Measurements from ENCODE around the gene EXOC4.

The EXOC4 gene

DNA sequence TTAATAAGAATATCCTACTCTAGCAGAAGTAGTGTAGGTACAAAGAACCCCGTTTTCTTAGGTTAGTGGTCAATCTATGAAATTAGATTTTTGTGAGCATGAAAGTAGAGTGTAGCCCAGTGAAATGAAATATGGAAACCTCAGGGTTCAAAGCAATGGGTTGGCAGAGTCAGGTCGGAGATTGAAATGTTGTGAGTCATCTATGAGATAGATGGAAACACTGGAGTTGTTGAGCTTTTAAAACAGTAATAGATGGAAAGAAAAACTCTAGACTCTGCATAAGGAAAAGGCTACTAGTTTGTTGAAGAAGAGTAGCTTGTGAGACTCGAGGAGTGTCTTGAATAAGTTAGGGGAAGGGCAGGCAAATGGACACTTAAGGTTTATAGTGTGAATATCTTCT lies 251.9 kb downstream of the EXOC4 start:
- no peak for DNase-seq

DNA sequence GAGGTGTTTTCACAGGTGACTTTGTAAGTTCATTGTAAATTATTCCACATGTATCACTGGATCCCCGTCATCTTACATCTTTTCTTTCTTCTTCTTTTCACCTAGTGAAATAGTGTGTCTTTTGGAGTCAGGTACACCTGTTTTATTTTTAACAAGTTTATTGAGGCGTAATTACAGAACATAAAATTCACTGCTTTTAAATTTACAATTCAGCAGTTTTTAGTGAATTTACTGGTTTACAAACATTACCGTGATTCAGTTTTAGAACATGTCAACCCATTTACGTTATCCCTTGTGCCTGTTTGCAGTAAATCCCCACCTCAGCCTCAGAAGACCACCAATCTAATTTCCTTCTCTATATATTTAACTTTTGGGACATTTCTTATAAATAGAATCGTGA lies 256.9 kb downstream of the EXOC4 start:
- DNase-seq: no peak

DNA sequence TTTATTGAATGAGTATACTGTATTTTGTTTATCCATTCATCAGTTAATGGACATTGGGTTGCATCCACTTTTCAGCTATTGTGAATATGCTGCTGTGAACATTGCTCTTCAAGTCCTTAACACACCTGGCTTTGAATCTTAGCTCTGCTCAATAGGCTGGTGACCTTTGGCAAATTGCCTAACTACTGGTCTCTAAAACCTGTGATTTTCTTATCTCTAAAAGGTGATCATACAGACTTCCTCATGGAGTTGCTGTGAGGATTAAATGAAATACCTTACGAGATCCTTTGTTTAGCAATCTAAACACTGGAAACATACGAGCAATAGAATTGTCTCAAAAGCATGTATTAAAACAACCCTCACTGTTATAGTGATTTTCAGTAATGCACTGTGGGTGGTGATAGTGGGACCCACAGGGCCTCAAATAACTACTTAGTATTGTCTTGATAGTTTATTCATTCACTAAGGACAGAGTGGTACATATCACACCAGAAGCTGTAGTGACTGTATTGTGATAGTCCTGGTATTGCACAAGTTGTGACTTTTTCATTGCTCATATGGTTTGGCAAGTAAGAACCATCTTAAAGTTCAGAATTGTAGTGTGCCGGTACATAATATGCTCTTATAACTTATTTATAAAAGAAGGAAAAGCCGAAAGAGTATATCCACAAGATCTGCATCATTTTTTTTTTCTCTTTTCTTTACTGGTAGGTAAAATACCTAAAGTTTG lies 257.6 kb downstream of the EXOC4 start:
- DNase-seq: no peak

DNA sequence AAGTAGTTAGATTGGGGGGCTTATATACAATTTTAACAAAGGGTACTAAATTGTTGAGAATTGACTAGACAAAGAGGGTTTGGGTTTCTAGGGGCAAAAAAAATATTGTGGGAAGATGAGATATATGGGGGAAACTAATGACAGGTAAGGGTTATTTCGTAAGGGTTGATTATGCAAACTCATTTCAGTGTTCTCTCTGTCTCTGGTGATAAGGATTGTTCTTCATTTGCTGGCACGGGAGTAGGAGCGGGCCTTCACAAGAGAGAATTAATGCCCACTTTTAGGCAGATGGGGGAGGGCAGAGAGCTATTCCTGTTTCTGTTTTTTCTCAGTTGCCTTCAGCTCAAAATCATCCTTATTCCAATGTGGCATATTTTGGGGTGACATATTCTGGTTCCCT lies 258.4 kb downstream of the EXOC4 start:
- no peak for DNase-seq

DNA sequence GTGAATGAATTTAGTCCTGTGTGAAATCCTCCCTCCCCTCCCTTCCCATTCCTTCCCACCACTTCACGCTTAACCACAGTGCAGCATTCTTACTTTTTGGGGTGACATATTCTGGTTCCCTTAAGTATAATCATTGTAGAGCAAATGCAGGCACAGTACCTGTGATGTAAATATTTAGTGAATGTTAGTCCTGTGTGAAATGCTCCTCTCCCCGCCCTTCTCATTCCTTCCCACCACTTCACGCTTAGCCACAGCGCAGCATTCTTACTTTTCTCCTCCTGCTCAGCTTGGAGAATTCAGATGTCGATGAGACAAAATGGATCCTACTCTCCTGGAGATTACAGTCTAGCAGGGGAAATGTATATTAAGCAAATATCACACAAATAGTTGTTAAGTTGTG lies 258.8 kb downstream of the EXOC4 start:
- no peak for DNase-seq

DNA sequence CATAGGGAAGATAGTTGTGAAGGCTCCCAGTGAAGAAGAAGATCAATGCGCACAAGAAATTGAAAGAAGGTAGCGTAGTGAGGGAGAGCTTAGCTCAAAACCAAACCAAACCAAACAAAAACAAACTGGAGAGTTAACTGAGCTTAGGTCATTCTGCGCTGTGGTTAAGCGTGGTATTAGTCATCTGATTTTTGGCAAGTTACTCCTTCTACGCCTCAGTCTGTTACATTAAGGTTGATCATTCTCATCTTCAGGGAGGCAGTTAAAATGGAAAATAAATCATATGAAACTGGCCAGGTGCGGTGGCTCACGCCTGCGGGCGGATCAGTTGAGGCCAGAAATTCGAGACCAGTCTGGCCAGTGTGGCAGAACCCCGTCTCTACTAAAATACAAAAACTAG lies 259.7 kb downstream of the EXOC4 start:
- no peak for DNase-seq

DNA sequence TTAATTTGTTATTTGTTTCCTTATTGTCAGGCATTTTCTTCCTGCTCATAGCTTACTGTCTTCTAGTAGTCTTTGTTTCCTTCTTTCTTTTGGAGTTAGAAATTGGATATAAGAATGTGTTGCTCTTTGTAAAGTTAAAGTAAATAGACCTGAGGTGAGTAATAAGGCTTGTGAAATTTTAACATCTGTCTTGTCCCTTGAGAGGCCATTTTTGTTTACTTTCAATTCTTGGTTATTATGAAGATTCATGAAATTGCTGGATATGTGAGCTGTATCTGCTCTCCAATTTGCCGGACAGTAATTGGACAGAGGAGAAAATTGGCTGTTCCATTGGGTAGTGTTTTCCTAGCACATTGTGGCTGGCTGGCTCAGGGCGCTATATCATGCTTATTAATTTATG lies 260.7 kb downstream of the EXOC4 start:
- no peak for DNase-seq

DNA sequence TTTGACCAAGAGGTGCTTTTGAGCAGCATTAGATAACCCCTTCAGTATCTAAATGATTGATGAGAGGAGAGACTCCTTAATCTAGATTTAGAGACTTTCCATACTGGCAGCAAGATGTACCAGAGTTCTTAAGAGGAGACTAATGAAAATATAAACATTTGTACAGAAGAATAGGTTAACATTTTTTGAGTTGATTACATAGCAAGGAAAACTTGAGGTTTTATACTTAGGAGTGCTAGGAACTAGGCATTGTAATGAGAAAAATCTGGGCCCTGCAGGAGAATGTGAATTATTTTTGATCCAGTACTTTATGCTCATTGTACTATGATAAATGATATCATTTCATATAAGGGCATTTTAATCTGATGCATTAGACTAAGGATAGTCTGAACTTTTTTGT lies 261.7 kb downstream of the EXOC4 start:
- no peak for DNase-seq

DNA sequence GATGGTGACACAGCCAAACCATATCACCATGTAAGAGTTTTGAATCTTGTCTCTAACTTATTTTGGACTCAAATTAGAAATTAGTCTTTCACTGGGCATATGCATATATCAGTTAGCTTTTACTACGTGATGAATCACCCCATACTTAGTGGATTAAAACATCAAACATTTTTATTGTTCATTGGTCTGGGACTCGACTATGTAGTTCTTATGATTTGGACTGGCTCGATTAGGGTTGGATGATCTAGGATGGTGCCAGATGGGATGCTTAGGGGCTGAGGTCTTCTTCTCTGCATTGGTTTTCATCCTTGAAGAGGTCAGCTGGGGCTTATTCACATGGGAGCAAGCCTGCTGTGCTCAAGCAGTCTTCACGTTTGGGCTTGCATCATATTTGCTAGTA lies 264.9 kb downstream of the EXOC4 start:
- no peak for DNase-seq

DNA sequence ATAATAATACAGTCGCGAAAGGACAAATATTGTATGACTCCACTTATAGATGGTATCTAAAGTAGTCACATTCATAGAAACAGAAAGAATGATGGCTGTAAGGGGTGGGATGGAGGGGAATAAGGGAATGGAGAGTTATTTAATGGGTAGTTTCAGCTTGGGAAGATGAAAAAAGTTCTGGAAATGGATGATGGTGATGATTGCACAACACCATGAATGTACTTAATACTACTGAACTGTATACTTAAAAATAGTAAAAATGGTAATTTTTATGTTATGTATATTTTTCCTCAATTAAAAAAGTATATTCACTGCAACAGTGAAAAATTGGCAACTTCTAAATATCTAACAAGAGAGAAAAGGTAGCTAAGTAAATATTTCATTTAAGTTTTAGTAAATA lies 265.8 kb downstream of the EXOC4 start:
- no peak for DNase-seq

DNA sequence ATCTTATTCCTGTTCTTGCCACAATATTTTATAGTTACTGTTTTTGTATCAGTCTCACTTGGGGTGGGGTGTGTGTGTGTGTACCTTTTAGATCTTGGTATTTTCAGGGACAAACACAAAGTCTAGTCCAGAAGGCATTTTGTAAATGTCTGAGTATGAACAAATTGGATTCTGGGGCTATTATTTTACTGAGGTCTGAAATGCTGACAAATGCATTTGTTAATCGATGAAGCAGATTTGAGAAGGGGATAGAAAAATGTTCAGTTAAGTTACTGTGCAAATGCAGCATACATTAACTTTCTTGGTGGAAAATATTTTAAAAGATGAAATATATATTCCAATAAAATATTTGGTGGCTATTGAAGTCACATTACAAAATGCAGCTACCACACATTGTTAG lies 267.4 kb downstream of the EXOC4 start:
- DNase-seq: no peak

DNA sequence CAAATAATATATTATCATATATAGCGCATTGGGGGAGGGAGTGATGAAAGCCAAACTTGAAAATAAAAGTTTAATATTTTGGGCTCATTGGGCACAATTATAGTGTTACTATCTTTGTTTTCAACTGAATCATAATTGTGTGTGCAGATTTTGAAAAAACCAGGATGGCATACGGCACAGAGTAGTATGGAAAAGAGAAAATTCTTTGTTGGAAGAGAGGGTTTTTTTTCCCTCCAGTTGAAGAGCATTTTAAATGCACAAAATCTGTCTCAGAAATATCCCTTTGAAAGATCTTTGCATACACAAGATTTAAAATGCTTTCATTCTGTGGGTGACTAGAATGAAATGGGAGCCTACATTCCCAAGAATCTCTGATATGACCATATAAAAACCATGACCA lies 269.6 kb downstream of the EXOC4 start:
- no peak for DNase-seq

DNA sequence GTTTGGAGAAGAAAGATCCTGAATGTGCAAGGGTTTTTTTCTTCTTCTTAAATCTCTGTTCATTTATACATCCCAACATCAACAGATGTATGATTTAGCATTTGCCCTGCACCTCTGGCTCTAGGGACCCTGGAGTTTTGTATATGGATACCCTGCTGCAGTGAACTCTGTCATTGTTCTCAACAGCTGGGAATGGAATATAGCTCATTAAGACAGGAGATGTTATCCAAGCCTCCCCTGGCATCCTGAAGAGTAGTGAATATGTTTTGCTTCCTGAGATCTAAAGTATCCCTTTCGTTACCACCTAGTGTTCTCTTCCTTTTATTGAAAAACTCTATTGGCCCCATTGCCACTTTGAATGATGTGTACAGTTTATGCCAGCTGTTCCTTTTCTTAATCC lies 275.9 kb downstream of the EXOC4 start:
- no peak for DNase-seq

DNA sequence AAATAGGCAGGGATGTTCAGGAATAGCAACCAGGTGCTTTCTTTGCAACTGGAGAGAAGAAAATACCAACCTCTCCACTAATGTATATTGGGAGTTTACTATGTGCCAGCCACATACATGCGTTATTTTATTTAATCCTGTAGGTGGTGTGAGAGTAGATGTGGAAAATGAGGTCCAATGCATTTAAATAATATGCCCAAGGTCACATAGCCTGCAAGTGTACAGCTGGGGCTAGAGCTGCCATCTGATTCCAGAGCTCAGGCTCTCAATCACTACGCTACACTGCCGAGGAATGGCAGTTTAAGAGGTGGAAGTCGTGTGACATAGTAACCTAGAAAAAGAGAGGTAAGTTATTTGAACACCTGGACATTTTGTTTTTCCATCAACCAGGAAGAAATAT lies 277.0 kb downstream of the EXOC4 start:
- DNase-seq: no peak

DNA sequence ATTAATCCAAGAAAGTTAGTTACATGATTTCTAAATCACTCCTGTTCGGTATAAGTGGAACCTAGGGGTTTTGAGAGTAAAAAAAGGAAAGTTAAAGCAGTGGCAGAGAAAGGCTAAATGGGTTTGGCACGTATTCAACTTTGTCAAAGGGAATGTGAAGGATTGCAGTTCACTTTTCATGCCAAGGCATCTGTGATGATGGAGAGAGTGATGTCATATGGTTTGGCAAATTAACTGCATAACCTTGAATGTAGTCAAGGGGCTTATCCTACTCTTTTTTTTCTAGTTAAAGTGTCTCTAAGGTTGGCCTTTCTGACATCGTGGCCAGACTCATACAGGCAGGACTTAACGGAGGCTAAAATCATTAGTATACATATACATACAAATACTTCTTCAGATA lies 277.8 kb downstream of the EXOC4 start:
- no peak for DNase-seq

DNA sequence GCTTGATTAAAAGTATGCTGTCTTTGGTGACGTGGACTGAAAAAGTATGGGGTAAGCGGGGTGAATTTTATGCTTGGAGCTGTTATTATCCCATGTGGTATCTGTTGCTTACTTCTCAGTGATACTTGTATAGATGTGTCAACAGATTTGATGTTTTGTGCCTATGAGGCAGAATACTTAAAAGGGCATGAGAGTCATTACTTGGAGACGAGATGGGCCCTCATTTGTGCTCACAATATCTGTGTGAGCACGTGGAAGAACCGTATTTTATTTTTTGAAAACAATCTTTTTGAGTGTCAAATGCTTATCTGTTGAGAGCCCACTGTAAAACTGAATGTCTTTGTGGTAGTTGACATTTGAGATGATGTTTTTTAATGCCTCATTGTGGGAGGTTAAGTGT lies 281.9 kb downstream of the EXOC4 start:
- no peak for DNase-seq

DNA sequence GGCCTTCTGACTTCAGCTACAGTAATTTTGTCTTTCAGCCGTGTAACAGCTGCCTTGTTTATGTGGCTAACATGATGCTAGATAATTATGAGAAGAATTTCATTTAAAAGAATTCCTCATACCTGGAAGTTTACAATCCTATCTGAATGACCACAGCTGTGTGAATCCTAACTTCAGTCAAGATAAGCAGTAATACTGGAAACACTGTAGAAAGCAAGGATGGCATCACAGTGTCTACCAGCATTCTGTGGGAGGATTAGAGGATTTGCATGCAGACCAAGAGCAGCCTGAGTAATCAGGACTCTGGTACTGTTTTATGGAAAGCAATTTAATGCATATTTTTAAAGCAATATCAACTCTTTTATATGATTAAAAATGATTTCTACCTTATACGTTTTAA lies 282.4 kb downstream of the EXOC4 start:
- no peak for DNase-seq

DNA sequence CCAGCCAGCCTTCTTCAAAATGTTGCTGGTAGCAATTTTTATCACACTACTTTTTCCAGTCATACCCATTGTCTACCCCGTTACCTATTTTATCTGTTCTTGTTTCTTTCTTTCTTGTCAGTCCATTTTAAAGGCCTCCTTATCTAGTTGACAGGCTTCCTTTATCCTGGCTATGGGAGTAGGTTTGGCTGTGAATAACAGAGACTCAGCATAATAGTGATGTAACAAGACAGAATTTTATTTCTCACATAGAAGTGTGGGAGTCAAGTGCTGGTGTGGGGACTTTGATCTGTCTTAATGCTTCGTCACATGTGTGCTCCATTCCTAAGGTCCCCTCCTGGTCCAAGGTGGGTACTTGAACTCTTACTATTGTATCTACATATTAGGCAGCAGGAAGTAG lies 283.6 kb downstream of the EXOC4 start:
- DNase-seq: no peak

DNA sequence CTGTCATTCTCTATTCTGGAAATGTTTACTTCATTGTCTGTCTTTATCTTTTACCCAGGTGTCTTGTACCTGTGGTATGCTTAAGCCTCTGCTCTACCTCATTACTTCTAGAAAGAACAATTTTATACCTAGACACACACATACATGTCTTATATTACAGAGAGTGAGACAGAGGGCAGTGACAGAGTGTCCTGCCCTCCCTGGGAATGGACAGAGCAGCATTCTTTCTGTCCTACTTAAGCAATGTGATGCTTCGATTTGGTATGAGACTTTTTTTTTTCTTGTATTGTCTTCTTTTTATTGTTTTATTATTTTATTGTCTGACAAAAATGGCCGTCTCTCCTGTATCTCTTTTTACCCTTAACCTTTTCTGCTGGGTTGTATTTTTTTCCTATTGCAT lies 286.1 kb downstream of the EXOC4 start:
- DNase-seq: no peak

DNA sequence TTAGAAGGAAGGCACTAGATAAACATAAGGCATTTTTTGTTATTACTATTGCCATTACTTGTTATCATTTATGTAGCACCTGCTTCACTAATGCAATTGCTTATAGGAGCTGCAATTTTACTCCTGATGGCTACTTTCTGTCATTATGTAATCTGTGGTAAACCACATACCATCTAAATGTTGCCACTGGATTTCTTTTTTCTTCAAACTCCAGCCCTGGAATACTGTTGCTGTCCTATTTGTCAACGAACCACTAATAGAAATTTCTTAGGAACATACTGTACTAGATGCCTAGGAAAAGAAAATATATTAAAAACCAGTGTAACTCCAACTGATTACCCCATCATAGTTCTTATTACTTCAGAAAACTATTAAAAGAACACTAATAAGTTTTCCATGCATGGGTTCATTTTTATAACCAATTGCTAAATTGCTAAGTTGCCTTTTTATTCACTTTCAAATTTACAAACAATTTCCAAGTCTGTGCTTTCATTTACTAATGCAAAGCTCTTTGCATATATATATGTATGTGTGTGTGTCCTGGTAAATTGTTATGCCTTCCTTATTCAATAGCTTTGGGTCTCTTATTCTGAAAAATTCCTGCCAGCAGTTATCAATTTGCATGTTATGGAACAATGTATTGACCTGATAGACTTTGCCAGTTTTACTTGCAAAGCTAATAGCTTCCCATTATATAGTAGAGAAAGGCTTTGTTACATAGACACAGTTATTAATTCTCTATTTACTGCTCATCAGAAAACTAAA lies 287.4 kb downstream of the EXOC4 start:
- DNase-seq: no peak

DNA sequence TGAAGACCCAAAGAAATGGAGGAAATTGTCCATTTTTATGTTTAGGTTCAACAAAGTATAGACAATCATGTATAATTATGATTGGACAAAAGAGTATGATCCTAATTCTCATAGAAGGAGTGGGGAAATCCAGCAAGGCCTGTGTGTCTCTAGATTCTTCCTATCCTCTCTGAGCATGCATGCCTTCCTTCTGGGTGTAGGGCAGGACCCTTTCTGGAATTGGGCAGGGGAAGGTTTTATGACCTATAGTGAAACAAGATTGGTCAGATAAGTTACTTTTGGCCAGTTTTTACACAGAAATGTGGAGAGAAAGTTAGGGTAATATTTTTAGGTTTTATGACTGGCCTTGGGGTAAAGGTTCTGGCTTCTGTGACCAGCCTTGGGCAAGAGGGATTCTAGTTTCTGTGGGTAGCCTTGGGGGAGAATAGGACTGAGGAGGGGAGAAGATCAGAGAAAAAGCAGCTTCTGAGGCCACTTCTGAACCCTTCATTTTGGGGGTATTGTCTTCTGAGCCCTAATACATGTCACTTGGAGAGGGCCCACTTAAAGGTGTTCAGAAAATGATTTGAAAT lies 289.4 kb downstream of the EXOC4 start:
- no peak for DNase-seq

DNA sequence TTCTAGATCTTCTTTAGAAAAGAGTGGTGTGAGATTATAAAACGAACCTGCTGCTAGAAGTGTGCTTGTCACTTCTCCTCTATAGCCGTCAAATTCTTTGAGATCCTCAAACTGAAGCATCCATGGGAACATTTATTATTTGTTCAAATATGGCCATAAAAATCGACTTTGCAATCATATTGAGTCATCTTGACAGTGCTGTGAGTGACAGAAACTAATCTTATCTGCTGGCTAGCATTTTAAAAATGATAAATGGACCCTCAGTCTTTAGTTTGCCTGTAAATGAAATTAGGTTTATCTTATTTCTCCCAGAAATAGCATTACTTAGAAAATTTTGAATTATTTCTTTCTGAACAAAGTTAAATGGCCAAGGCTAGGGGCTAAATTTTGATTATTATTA lies 290.8 kb downstream of the EXOC4 start:
- no peak for DNase-seq

DNA sequence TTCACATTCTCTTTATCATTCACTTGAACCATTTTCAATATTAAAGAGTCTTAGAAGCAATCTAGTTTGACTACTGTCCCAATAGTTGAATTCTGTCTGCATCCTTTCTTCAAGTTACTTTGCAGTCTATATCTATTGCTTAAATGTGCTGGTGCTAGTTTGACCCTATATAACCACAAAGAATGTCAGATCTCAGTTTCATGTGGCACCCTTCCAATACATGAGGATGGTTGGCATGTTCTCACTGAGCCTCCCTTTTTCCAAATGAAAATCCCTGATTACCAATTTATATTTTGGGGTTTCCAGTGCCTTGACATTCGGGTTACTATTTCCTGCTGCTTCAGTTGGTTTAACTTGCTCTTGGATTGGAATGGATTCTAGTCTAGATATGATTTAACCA lies 292.7 kb downstream of the EXOC4 start:
- no peak for DNase-seq

DNA sequence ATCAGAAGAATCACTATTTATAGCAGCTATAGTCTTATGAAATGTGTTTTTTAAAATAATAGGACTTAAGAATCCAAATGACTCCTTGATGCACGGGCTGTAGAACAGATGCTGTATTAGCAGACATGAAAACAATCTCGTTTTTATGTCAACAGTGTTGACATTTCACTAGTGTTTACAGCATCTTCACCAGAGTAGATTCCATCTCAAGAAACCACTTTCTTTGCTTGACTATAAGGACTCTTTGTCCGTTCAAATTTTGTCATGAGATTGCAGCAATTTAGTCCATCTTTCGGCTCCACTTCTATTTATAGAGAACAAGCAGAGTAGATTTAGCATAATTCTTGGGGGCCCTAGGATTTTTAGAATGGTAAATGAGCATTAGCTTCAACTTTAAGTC lies 295.1 kb downstream of the EXOC4 start:
- DNase-seq: no peak

DNA sequence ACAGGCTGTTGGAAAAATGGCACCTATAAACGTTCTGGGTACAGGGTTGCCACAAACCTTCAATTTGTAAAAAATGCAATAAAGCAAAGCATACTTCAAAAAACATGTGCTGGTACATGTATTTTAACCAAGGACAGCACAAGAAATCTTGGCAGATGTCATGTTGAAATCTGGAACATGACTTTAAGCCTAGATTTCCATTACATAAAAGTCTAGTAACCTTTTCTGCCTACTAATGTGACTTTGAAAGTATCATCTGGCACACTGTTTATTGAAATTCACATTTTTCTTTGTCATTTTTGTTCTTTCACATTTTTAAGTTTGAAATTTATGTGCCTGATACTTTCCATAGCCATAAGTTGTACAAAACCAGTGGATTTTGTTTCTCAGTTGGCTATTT lies 296.8 kb downstream of the EXOC4 start:
- no peak for DNase-seq
